GM18909 (cell line): Measurements from ENCODE around the gene CCDC85A.

ENCODE experiments used
- ATAC-seq: cut with Tn5 transposase; IDR thresholded peaks from one replicate; pipeline ENCODE4 v1.9.1; 2021; ENCODE audit warnings: mild to moderate bottlenecking; ENCODE audit not compliant: unreplicated experiment, poor library complexity

Gene CCDC85A

DNA sequence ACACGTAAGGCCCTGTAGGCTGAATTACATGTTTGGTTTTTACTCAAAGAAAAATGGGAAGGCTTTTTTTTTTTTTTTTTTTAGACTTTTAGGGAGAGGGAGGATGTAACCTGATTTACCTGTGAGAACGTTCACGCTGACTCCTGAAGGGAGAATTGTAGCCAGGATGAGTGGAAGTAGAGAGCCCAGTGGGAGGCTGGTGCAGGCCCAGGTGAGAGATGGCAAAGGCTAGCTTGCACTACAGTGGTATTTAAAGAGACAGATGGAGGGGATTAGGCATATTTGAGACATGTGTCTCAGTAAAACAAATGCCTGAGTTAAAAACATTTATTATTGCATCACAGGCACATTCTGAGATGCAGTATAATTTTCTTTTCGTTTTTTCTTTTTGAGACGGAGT lies 107.9 kb downstream of the CCDC85A start:
- ATAC-seq, result no peak

DNA sequence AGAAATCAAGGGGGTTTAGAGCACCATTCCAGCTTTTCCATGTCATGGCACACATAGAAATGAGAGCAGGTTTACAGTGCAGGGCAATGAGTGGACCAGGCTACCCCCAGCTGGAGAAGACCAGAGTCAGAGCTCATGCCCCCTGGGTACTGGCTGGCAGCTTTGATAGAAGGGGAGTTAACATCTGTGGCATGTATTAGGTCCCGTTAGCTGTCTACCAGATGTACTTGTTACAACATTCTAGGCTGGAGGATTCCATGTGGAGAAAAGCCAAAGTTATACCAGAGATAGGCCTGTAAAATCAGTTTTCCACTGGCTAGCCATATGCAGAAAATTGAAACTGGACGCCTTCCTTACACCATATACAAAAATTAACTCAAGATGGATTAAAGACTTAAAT lies 109.2 kb downstream of the CCDC85A start:
- ATAC-seq, result no peak

DNA sequence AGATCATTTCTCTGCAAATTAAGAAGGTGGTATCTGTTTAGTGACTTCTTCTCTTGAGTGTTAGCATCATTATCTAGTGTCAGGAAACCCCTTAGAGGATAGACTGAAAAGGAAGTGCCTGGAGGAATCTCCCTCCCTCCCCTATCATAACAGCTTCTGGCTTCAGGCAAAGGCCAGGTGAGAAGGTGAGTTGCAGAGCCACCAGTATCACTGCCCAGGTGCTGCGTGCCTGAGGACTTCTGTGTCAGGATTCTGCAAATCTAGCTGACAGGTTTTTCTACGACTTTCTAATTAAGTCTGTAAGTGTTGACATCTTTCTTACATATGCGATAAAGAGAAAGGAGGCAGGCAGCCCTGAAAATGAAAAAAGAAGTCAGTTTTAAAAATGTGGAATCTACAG lies 111.9 kb downstream of the CCDC85A start:
- no peak for ATAC-seq

DNA sequence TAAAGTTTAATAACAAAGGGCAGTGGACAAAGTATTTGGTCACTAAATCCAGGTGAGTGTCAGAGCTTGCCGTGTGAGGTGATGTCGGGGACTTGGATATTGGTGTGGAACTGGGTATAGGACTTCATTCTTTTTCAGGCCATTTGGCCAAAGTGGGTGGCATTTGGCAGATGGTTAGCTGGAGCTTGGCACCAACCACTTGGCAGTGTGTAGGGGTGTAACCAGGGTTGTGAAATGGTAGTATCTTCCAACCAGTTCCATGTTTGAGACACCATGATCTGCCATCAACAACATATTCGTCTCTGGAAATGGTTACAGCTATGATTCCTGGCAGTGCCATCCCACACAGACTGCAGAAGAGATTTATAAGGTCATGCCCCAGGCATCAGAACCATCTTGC lies 113.9 kb downstream of the CCDC85A start:
- no peak for ATAC-seq

DNA sequence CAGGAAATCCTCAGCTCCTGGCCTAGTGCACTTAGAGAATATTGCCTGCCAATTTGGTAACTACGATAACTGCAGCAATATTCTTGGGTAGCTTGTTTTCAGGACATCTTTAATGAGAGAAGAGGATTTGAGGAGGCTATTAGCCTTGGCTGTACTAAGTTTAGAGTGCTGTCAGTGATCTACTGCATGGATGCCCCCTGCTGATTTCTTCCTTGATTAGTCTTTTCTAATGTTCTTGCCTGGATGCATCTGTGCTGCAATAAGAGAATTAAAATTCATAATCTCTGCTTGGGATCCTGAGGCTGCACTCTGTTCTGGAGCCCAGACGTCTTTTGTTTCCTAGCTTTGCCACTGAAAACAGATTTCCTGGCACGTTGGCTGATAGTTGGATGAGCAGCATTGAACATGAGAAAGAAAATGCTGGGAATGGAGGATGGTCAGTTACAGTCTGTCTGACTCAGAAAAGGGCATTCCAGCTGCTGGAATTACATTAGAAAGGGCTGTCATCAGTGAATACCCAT lies 115.4 kb downstream of the CCDC85A start:
- ATAC-seq, result no peak

DNA sequence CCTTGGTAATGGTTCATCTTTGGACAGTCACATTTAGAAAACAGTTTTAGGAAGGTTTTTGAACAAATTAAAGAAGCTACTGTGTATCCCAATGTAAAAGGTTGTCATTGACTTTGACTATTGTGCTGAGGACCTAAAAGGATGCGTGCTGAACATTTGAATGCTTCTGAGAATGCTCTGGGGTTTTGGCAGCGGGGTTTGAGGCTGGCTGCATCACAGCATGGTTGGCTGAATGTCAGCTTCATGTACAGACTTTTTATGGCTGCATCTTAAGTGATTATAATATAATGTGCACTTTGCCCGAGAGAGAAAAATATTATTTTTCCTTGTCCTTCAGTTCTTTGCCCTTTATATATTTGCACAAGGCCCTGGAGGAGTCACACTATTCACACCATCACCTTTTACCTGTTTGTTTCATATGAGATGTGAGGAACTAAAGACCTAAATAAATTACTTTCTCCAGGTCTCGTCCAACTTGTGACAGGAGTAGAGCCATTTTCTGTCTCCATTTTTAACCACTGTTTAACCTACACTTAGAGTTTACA lies 125.9 kb downstream of the CCDC85A start:
- no peak for ATAC-seq

DNA sequence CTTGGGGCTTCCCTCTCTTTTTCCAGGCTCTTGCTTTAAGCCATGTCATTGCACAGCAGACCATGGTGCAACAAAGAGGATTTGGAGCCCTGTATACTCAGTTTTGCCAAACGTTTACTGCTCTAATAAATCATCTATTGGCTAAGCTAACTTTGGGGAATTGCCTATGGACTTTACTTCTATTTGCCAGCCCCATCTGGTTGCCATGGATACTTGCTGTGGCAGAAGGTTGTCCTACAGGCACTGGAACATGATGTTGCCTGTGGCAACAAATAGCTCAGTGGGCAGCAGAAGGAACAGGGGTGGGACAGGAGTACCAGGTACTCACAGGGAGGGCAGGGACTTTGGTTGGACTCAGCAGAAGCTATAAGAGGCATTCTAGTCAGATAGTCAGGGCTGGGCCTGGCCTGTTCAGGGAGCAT lies 129.7 kb downstream of the CCDC85A start:
- ATAC-seq, result no peak

DNA sequence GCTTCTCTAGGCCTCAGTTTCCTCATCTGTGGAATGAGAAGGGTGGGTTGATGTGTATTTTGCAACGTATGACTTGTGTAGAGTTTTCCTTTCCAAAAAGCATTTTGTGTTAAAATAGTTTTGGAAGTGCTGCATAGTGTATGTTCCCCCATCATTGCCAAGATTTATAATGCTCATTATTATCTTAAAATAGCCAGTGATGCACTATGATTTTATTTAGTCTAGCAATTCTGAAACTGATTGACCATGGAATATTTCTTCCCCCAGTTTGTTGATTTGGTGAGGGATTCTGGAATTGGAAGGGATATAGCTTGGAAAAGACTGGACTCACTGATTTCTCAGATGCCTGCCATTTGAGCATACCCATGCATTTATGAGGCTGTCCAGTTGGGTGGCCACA lies 130.6 kb downstream of the CCDC85A start:
- ATAC-seq, result no peak

DNA sequence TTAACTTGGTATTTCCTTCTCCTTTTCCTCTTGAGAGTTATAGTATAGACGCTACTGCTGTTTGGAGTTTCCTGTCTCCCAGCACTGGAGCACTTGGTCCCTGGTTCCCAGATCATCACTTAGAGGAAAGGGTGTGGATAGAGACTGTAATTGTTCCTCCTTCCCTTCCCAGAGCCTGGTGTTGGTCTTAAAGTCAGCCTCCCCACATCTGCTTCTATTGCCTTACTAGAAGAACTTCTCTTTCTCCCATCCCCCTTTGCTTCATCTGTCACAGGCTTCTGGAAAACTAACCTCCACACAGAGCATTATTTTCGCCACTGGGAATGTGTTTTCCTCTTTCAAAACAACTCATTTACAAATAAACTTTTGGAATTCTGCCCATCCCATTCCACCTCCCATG lies 131.0 kb downstream of the CCDC85A start:
- ATAC-seq, result no peak

DNA sequence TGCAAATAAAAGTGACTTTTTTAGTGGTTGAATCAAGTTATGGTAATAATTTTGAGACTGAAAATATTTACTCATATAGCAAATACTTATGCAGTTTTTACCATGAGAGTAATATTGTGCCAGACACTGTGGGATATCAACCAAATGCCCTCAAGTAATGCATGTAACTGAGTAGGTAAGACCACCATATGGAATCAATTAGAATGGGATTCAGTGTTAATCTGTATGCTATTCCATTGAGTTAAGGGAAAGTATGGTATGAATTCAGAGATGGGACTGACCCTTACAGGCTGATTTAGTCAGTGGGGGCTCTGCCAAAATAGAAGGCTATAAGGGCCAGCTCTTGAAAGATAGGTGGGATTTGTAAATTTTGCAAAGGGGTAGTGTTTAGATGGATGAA lies 131.6 kb downstream of the CCDC85A start:
- ATAC-seq, result no peak

DNA sequence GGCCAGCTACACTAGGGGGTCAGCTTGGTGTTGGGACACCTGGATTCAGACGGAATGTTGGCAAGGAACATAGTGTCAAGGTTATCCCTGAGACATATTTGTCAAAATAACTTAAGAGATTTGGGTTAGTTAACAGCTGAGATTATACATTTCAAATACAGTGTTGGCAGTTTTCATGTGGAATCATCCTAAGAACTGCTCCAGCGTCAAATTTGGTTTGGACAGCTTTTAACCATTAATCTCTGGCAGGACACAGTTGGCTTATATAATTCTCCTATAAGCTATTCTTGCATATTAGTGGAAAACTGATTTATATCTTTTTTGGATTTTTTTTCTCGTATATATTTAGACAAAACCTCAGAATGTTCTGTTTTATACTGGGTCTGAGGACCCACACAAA lies 132.2 kb downstream of the CCDC85A start:
- ATAC-seq, result no peak

DNA sequence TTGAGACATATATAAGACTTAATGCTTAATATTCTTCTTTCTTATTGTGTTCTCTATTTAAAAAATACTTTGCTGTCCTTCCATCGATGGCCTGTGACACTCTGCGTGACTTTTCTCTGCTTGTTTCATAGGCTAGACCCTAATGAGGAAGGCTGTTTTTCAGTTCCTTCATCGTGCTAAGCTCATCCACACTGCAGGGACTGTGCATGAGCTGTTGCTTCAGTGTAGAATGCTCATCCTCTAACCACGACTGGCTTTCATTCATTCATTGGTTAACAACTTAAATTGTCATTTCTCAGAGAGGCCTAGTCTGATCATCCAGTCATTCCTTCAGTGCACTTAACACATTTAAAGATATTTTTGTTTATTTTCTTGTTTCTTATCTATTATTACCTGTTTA lies 134.4 kb downstream of the CCDC85A start:
- no peak for ATAC-seq

DNA sequence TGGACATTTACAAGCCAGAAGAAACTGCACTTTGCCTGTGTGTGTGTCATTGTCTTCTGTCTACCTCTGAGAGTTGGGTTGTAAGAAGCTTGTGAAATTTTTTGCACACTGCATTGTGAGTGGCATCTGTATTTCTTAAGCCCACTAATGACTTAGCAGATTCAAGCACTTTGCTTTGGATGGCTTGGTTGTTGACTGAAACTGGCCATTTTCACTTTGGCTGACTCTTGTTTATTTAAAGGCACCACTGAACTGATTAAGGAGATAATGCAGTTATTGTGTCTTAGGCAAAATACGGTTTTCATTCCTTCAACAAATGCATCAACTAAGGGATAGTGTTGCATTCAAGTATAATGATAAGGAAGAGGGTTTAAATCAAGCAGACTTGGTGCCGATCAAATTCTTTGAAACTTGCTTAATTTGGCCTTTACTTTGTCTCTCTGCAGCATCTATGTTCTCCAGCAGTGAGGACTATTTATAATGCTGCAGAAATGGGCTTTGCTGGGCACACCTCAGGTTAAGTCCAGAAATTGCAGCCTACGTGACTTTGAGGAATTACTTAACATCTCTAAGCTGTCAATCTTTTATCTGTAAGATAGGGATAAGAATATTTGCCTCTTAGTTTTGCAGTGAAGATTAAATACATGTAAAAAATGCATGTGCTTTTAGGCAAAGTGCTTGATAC lies 142.0 kb downstream of the CCDC85A start:
- ATAC-seq, result no peak

DNA sequence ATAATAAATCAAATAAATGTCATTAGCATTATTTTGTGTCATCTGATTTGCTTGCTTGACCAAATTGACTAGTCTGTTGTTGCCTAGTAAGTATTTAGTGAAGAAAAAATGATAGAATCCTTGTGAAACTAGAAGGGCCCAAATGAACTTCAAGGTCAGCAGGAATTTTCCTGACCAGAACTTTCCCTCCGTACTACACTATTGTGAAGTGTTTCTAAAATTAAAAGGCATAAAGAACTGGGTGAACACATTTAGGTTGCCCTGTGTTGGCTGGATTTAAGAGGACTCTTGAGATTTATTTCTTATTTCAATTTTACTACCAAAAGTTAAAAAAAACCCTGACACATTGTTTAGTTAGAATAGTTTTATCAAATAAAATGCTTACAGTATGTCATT lies 142.6 kb downstream of the CCDC85A start:
- no peak for ATAC-seq

DNA sequence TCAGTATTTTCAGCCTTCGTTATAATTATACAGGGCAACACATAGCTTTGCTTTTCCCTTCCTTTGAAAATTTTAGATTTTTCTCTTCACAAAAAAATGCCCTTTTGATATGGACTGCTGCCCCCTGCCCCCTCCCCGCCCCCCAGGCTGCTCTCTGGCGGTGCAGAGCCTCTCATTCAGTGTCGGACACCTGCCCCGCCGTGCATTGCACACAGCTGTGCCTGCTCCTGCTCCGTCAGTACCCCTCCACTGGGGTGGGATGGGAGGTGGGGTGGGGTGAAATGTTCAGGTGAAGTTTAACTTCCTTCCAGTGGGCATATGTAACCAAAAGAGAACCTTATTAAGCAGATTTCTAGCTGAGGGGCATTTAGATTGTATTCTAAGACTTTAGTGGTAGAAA lies 148.0 kb downstream of the CCDC85A start:
- ATAC-seq, result no peak

DNA sequence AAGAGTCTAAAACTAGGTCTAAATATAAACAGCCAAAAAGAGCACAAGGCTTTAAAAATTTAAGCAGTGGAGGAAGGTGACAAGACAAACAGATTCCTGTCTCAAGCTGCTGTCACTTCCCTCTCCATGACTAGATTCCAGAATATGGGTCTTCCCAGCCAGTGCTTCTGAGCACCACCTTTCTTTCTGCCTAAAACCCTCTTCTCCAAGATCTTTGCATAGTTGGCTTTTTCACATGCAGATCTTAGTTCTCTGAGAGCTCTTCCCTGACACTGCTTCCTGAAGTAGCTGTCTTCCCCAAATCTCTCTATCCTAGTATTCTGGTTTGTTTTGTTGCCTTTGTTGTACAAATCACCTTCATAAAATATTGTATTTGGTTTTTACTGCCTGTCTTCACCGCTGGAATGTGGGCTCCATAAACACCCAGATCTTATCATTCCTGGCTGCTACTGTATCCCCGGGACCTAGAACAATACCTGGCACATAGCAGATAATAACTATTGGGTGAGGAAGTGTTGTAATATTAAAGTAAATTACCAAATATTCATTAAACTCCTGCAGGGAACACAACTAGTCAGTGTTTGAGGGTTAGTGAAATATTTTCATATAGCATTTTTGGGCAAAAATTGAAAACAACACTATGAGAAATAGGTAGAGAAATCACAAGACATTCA lies 150.2 kb downstream of the CCDC85A start:
- no peak for ATAC-seq

DNA sequence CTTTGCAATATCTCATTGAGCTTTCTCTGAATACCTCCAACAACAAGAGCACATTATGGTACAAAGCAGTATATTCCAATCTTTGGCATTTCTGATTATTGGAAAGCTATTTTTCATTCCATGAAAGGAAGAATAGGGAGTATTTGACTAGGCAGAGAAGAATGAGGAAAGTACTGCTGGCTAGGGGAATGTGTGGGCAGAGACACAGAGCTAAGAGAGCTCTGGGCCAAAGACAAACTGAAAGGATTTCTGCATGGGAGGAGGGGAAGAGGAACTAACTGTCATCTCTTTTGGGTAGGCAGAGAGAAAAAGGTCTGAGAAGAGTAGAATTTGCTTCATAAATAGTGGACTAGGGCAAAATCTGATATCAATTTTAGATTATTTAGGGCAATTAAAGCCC lies 150.8 kb downstream of the CCDC85A start:
- ATAC-seq, result no peak

DNA sequence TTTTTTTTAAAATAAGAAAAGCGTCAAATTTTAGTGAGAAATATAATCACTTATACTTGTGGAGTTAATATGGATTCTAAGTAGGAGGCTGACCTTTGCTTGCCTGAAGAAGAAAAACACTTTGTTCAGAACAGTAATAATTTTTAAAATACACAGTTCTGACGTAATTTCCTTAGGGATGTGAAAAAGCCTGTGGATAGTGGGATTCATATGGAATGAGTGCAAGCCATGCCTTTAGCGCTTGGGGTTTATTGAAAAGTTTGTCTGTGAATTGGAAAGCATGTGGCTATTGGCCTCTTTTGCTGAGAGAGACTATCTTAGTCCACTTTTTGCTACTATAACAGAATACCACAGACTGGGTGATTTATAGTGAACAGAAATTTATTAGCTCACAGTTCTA lies 151.3 kb downstream of the CCDC85A start:
- ATAC-seq, result no peak

DNA sequence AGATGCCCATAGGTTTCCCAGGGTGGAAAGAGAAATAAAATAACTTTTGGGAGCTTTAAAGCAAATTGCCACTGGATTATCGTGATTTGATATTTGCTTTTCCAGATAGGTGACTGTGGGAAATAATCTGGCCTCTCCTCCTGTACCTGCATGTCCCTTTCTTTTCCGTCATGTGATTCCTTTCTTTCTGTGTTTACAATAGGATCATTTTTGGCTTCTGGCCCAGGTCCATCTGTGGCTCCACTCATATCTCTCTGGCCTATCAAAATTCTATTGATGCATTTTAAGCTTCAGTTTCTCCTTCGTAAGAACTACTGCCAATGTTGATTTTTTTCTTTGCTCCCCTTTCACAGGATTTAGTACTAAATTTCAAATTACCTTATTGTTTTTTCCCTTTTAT lies 153.6 kb downstream of the CCDC85A start:
- ATAC-seq, result no peak

DNA sequence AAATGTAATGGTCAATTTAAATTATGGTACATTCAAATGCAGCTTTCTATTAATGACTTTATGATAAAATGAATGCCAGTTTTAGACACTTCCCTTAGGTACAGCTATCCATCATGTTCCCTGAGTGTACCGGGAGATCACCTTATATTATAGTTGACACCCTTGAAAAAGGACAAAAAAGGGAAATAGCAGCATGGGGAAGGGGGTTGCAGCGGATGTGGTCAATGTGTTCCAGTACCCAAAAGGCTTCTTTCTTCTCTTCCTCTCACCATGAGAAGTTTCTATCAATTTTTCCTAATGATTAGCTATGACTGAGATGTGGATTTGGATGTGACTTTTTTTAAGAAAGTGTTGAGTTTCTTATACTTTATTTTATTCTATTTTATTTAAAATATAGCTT lies 154.4 kb downstream of the CCDC85A start:
- no peak for ATAC-seq

DNA sequence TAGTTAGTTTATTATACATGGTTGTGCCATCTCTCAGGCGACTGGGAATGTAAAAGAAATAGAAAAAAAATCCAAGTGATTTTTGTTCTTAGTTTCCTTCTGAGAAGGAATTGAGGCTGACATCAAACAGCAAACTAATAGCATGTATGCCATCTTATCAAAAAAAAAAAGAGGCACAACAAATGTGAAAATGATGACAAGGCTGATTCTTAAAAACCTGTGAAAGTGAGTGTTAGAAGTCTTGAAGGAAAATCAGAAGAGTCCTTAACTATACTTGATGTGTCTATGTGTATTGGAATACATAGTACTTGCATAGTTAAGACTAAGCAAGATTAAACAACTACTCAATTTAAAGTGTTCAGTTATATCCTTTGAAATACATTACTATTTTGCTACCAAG lies 161.0 kb downstream of the CCDC85A start:
- ATAC-seq, result no peak

DNA sequence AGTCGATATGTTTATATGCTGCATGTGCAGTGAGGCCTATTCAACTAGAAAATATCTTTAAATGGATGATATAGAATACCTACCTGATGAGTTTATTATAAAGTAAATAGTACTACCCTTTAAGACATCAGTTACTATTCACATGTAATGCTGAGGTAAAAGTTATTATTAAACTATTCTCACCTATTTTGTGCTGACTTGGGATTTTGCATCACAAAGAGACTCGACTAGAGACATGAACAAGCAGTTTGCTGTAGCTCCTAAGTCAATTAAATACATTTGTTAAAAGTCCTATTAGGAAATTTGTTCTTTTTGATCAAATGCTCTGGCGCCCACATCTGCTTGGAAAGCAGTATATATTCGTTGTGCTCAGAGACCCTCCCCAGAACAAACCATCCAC lies 164.1 kb downstream of the CCDC85A start:
- ATAC-seq, result no peak
